GM21737 (cell line): ENCODE results near the gene MTMR3.
"Not testable (repeated sequence)": the region's sequence is repeated elsewhere in the genome, so short reads cannot be mapped to it uniquely, and the experiment has no call there.

Source experiments
- ATAC-seq: cut with Tn5 transposase; IDR thresholded peaks from one replicate; pipeline ENCODE4 v1.9.1; 2021; ENCODE audit warnings: mild to moderate bottlenecking, moderate library complexity; ENCODE audit not compliant: unreplicated experiment

Gene MTMR3

GRCh38 chr22:29883045-29883774, at the start of gene MTMR3:
Gene MTMR3, plus strand, starts transcription at chr22:29883174. Its CDS starts 87,886 bp downstream, at chr22:29971060.
- ATAC-seq, result peak; percentile 67

GRCh38 chr22:29833392-29833965, 49.5 kb upstream of the MTMR3 start:
- ATAC-seq, result no peak

- ATAC-seq, result no peak
Measured at GRCh38 chr22:29834046-29834445, 48.9 kb upstream of the MTMR3 start.

- ATAC-seq, result not testable (repeated sequence)
Measured at GRCh38 chr22:29836791-29837370, 46.1 kb upstream of the MTMR3 start.

- ATAC-seq, result peak; percentile 96
Measured at GRCh38 chr22:29837741-29838598, 45.0 kb upstream of the MTMR3 start, which contains the start of gene ASCC2. Gene ASCC2, minus strand, starts transcription at chr22:29838274. Its CDS starts 5,949 bp downstream, at chr22:29832325.

- ATAC-seq, result no peak
Measured at GRCh38 chr22:29838599-29838956, 44.4 kb upstream of the MTMR3 start.

GRCh38 chr22:29839039-29839438, 43.9 kb upstream of the MTMR3 start:
- no peak for ATAC-seq

- ATAC-seq, result no peak
Measured at GRCh38 chr22:29840498-29840897, 42.5 kb upstream of the MTMR3 start.

- ATAC-seq, result no peak
Measured at GRCh38 chr22:29842172-29842571, 40.8 kb upstream of the MTMR3 start.

GRCh38 chr22:29842740-29843139, 40.2 kb upstream of the MTMR3 start:
- no peak for ATAC-seq

- no peak for ATAC-seq
Measured at GRCh38 chr22:29846290-29846689, 36.7 kb upstream of the MTMR3 start.

GRCh38 chr22:29848111-29848510, 34.9 kb upstream of the MTMR3 start:
- ATAC-seq, result no peak

- ATAC-seq, result no peak
Measured at GRCh38 chr22:29854432-29854831, 28.5 kb upstream of the MTMR3 start.

- no peak for ATAC-seq
Measured at GRCh38 chr22:29855611-29856181, 27.3 kb upstream of the MTMR3 start.

GRCh38 chr22:29856496-29856895, 26.5 kb upstream of the MTMR3 start:
- ATAC-seq, result no peak

- ATAC-seq, result not testable (repeated sequence)
Measured at GRCh38 chr22:29859030-29859429, 23.9 kb upstream of the MTMR3 start.

- no peak for ATAC-seq
Measured at GRCh38 chr22:29860006-29860766, 22.8 kb upstream of the MTMR3 start.

- no peak for ATAC-seq
Measured at GRCh38 chr22:29861672-29862297, 21.2 kb upstream of the MTMR3 start.

GRCh38 chr22:29865572-29865971, 17.4 kb upstream of the MTMR3 start:
- not testable (repeated sequence) for ATAC-seq

GRCh38 chr22:29867260-29867659, 15.7 kb upstream of the MTMR3 start:
- no peak for ATAC-seq
